Gastrocnemius medialis (tissue), 4 donors: Measurements from ENCODE around the gene PIM3. TPM values are rescaled to one million over a fixed set of nuclear protein-coding genes. Genes with fewer than 3 reads are reported as not detected.
"Not testable (repeated sequence)": the region's sequence is repeated elsewhere in the genome, so short reads cannot be mapped to it uniquely, and the experiment has no call there.

Source experiments
- ATAC-seq, 2 donors: fragments of 150-250 bp; one replicate each; pipeline ENCODE4 v1.9.1; 2016
- DNase-seq, 2 donors: peaks; one replicate each; pipeline ENCODE4 v3.0.0-alpha.2; 2019
- H3K27ac ChIP-seq, 4 donors: fragments of 200-600 bp; sonication (generic); 1 replicate in 1 of 4; 2 replicates in 3 of 4; pipeline ENCODE4 v1.5.1; 2016 to 2018; ENCODE audit warnings: mild to moderate bottlenecking in 2 of 4, moderate library complexity in 1 of 4
- H3K27me3 ChIP-seq, 3 donors: fragments of 200-600 bp; sonication (generic) in 2 of 3; 1 replicate in 1 of 3; 2 replicates in 2 of 3; pipeline versions ENCODE4 v1.5.1 to v1.6.0; 2016 to 2019; ENCODE audit warnings: mild to moderate bottlenecking in 1 of 3, moderate library complexity in 1 of 3
- H3K36me3 ChIP-seq, 2 donors: fragments of 200-600 bp; sonication (generic) in 1 of 2; one replicate each; pipeline ENCODE4 v1.5.1; 2017 to 2018
- H3K4me1 ChIP-seq, 2 donors: fragments of 200-600 bp; sonication (generic) in 1 of 2; one replicate each; pipeline ENCODE4 v1.5.1; 2016 to 2017; ENCODE audit warnings: mild to moderate bottlenecking in 2 of 2
- H3K4me3 ChIP-seq, 4 donors: fragments of 200-600 bp; sonication (generic) in 3 of 4; 1 replicate in 1 of 4; 2 replicates in 3 of 4; pipeline ENCODE4 v1.5.1; 2016 to 2019; ENCODE audit warnings: mild to moderate bottlenecking in 2 of 4
- H3K9me3 ChIP-seq, 3 donors: fragments of 200-600 bp; sonication (generic) in 2 of 3; 1 replicate in 1 of 3; 2 replicates in 2 of 3; pipeline ENCODE4 v1.5.1; 2016 to 2019
- CTCF ChIP-seq, 5 experiments: fragments of 450-650 bp in 3 of 5; fragments of 200-600 bp in 2 of 5; sonication (generic) in 2 of 5; IDR thresholded peaks in 4 of 5; conservative IDR thresholded peaks in 1 of 5; 1 replicate in 4 of 5; 2 replicates in 1 of 5; pipeline ENCODE4 v1.5.1; 2016 to 2019; ENCODE audit warnings: antibody characterized with exemption in 5 of 5, mild to moderate bottlenecking in 3 of 5, moderate library complexity in 3 of 5
- POLR2A ChIP-seq, 2 donors: fragments of 450-650 bp; IDR thresholded peaks; one replicate each; pipeline ENCODE4 v1.6.1; 2017; ENCODE audit warnings: antibody characterized with exemption in 2 of 2, mild to moderate bottlenecking in 2 of 2, moderate library complexity in 2 of 2
- in situ Hi-C, 4 donors: fragments of 200-750 bp; cut with MboI; loops; one replicate each; pipeline versions ENCODE4 v1.15.0 to v1.8.0; 2017; ENCODE audit warnings: low sequenced_read_pairs in 4 of 4
- intact Hi-C: fragments of 100-400 bp; cut with DNase I; formaldehyde crosslinking; loops from one replicate; pipeline ENCODE4 v1.15.1; 2023; ENCODE audit warnings: low total_unique reads
- total RNA-seq, 4 donors: library from RNA; depleted of rRNA; stranded (reverse); fragments of >200 nt; gene quantifications; one replicate each; pipeline versions ENCODE4 v1.1.0 to v1.2.3, GENCODE V29; 2016

Gene PIM3
- total RNA-seq, 4 donors from 2014 or later, result 165 to 327 (median 188) TPM

- TF ChIP-seq POLR2A (IDR thresholded peaks at IDR 0.05) (no peak), CTCF (IDR thresholded peaks at IDR 0.05 in 4 of 5, conservative IDR thresholded peaks at IDR 0.05 in 1 of 5) (no peak)
- Histone ChIP-seq H3K4me1 (peaks cover 4 to 13% of the 10 kb centered on the region in 2 donors), H3K27me3 (no peaks in the 10 kb centered on the region), H3K27ac (no peak overlapping the region), H3K36me3 (no peaks in the 10 kb centered on the region), H3K4me3 (no peak overlapping the region), H3K9me3 (no peaks in the 10 kb centered on the region)
- intact Hi-C loops (no loop called here), in situ Hi-C loops (no loop called here)
- no peak for DNase-seq
- peak in 1 of 2 donors; percentile 21 for ATAC-seq
Observed at GRCh38 chr22:49942565-49943404, 17.8 kb upstream of the PIM3 start.

DNA sequence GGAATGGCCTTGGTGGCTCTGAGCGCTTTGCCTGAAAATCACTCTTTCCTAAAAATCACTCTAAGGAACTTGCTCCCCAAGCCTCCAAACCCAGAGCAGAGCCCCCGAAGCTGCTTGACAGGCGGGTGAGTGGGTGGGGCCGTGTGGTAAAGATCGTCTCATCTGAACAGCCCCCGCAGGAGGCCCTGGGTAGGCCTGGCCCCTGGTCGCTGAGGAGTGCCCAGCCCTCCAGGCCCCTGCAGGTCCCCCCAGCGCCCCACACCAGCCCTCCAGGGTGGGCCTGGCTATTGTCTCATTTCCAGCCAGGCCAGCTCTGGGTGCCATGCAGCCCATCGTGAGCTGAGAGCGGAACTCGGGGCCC lies 17.2 kb upstream of the PIM3 start:
- Histone ChIP-seq H3K9me3 (no peaks in the 10 kb centered on the region), H3K4me1 (peaks cover 3 to 12% of the 10 kb centered on the region in 2 donors), H3K27ac (peak overlapping the region in 1 of 4 donors; percentile 82), H3K36me3 (no peaks in the 10 kb centered on the region), H3K4me3 (no peak overlapping the region), H3K27me3 (no peaks in the 10 kb centered on the region)
- ATAC-seq (no peak), DNase-seq (no peak)
- intact Hi-C loops (no loop called here), in situ Hi-C loops (no loop called here)
- TF ChIP-seq CTCF (IDR thresholded peaks at IDR 0.05 in 4 of 5, conservative IDR thresholded peaks at IDR 0.05 in 1 of 5), result no peak
- TF ChIP-seq POLR2A (IDR thresholded peaks at IDR 0.05), result no peak

GRCh38 chr22:49943771-49944398 lies 16.7 kb upstream of the PIM3 start:
- in situ Hi-C loops (no loop called here), intact Hi-C loops (no loop called here)
- peak overlapping the region in 1 of 4 donors; percentile 82 for H3K27ac ChIP-seq
- ATAC-seq (no peak), DNase-seq (no peak)
- peak overlapping the region in 1 of 4 donors; percentile 23 for H3K4me3 ChIP-seq
- no peaks in the 10 kb centered on the region for H3K36me3 ChIP-seq
- H3K4me1 ChIP-seq, result peaks cover 3 to 10% of the 10 kb centered on the region in 2 donors
- no peaks in the 10 kb centered on the region for H3K9me3 ChIP-seq
- H3K27me3 ChIP-seq, result no peaks in the 10 kb centered on the region
- TF ChIP-seq POLR2A (IDR thresholded peaks at IDR 0.05) (no peak), CTCF (IDR thresholded peaks at IDR 0.05 in 4 of 5, conservative IDR thresholded peaks at IDR 0.05 in 1 of 5) (no peak)

GRCh38 chr22:49944399-49944891 lies 16.1 kb upstream of the PIM3 start:
- intact Hi-C loops, result no loop called here
- H3K9me3 ChIP-seq, result no peaks in the 10 kb centered on the region
- in situ Hi-C loops, result no loop called here
- H3K27ac ChIP-seq, result peak overlapping the region in 1 of 4 donors; percentile 82
- ATAC-seq (no peak), DNase-seq (no peak)
- no peaks in the 10 kb centered on the region for H3K36me3 ChIP-seq
- H3K27me3 ChIP-seq, result no peaks in the 10 kb centered on the region
- H3K4me1 ChIP-seq, result peaks cover 3 to 4% of the 10 kb centered on the region in 2 donors
- TF ChIP-seq CTCF (IDR thresholded peaks at IDR 0.05 in 4 of 5, conservative IDR thresholded peaks at IDR 0.05 in 1 of 5) (no peak), POLR2A (IDR thresholded peaks at IDR 0.05) (no peak)
- H3K4me3 ChIP-seq, result peak overlapping the region in 1 of 4 donors; percentile 23

DNA sequence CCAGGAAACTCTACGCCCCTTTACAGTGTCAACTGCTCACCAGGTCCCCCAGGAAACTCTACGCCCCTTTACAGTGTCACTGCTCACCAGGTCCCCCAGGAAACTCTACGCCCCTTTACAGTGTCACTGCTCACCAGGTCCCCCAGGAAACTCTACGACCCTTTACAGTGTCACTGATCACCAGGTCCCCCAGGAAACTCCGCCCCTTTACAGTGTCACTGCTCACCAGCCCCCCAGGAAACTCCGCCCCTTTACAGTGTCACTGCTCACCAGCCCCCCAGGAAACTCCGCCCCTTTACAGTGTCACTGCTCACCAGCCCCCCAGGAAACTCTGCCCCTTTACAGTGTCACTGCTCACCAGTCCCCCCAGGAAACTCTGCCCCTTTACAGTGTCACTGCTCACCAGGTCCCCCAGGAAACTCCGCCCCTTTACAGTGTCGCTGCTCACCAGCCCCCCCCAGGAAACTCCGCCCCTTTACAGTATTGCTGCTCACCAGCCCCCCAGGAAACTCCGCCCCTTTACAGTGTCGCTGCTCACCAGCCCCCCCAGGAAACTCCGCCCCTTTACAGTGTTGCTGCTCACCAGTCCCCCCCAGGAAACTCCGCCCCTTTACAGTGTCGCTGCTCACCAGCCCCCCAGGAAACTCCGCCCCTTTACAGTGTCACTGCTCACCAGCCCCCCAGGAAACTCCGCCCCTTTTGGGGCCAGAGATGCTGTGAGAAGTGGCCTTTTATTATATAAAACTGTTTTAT lies 15.4 kb upstream of the PIM3 start:
- H3K9me3 ChIP-seq, H3K4me1 ChIP-seq, H3K36me3 ChIP-seq, intact Hi-C loops, in situ Hi-C loops, H3K4me3 ChIP-seq, DNase-seq, ATAC-seq, H3K27me3 ChIP-seq: not testable (repeated sequence)
- H3K27ac ChIP-seq, result peak overlapping the region in 1 of 4 donors; percentile 37
